GM10266 (cell line): ENCODE measurements around the gene ITGA11.
"Not testable (repeated sequence)": the region's sequence is repeated elsewhere in the genome, so short reads cannot be mapped to it uniquely, and the experiment has no call there.

Source experiments
- DNase-seq: peaks from one replicate; pipeline ENCODE4 v3.0.0; 2012; ENCODE audit errors: extremely low spot score
- TF ChIP-seq, protein P1 (sequence below): IDR thresholded peaks from 2 replicates; pipeline ENCODE4 v1.5.1; 2012; ENCODE audit warnings: mild to moderate bottlenecking, low read depth; ENCODE audit not compliant: control insufficient read depth, insufficient read depth; ENCODE audit errors: missing control alignments

Gene ITGA11

DNA sequence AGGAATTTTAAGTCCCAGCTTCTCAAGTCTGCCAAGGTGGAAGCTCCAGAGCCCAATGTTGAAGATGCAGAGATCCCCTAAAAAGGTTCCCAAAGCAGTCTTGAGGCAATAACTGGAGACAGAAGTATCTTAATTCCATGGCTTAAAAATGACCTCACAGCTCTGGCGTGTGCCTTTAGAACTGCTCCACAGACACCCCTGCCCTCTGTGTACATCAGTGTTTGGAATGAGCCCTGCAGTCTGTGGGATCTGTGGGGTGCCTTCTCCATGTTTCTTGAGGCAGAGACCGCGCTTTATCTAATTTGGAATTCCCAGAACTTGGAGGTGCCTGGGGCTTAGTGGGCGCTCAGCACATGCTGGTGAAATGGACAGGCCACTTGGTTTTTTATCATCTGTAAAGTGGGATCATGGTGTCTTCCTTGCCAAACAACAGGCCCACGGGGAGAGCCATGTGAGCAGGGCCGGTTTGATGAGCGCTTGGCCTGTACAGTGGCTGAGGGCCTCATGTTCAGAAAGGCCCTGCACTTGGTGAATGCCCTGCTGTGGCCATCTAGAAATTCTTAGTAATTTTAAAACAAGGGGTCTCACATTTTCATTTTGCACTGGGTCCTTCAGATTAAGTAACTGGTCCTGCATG is 7.1 kb downstream of the ITGA11 start:
- TF ChIP-seq, protein P1, sequence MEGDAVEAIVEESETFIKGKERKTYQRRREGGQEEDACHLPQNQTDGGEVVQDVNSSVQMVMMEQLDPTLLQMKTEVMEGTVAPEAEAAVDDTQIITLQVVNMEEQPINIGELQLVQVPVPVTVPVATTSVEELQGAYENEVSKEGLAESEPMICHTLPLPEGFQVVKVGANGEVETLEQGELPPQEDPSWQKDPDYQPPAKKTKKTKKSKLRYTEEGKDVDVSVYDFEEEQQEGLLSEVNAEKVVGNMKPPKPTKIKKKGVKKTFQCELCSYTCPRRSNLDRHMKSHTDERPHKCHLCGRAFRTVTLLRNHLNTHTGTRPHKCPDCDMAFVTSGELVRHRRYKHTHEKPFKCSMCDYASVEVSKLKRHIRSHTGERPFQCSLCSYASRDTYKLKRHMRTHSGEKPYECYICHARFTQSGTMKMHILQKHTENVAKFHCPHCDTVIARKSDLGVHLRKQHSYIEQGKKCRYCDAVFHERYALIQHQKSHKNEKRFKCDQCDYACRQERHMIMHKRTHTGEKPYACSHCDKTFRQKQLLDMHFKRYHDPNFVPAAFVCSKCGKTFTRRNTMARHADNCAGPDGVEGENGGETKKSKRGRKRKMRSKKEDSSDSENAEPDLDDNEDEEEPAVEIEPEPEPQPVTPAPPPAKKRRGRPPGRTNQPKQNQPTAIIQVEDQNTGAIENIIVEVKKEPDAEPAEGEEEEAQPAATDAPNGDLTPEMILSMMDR, result no peak
- DNase-seq, result no peak

DNA sequence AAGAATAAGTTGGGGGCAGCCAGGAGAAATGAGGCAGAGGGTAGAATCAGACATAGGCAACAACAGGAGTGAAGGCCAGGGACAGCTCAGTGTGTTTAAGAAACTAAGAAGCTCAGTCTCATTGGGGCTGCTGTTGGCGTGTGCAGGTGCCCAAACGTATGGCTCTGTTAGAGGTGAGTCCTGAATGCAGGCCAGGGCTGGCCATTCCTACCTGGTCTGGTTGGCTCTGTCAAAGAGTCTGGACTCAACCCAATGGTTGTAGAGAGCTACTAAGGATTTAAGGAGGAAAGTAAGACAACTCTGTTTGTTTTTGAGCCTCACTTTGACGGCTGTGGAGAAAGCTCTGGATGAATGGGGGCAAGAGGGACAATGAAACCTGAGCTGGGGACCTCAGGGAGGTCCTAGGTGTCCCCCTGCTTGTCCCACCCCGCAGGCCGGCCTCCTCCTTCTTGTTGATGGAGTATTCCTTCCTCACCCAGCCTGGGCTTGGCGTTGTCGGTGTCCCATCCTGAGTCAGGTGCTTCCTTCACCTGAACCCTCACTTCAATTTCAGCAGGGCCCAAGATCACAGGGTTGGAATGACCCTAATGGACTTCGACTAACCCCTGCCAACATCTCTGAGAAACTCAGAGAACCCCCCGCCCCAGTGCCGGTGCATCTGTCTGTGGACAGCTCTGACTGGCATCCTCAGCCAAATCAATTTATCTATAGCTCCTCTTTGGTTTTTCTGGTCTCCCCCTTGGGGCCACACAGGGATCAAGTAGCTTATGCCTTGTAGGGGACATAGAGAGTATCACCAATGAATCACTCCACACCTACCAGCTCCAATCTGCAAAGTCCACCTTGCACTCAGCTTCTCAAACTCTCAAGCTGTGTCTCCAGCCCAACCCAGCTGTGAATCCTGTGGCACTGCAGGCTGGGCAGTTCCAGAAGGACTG is 8.3 kb downstream of the ITGA11 start:
- TF ChIP-seq, protein P1, result no peak

DNA sequence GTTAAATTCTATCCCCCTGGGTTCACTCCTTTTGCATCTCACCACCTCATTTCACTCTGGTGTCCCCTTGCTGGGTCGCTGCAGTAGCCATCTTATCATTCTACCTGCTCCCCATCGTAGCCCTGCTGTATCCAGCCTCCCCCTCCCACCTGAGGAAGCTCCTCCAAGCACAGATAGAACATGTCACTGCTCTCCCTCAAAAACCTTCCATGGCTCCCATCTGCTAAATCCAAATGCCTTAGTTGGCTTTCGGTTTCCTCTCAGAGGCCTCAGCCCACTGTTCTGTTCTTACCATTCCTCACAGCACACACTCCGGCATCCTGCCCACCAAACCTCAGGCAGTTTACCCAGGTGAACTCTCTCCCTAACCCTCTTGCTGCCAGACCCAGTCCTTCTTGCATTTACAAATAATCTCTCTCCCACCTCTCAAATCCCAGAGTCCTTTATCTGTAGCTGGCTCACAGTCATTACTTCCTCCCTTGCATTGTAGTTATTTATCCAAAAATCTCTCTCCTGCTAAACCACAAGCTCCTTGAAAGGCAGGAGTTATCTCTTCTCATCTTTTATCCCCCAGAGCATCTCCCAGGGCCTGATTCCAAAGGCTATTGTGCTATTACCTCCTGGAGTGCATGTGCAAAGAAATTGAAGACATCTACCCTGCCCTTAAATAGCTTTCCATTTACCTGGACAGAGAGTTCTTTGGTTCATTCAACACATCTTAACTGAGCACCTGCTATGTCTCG is 9.4 kb downstream of the ITGA11 start:
- not testable (repeated sequence) for DNase-seq

More for the DNA sequence above, 8.3 kb downstream of the ITGA11 start:
- DNase-seq, result no peak

DNA sequence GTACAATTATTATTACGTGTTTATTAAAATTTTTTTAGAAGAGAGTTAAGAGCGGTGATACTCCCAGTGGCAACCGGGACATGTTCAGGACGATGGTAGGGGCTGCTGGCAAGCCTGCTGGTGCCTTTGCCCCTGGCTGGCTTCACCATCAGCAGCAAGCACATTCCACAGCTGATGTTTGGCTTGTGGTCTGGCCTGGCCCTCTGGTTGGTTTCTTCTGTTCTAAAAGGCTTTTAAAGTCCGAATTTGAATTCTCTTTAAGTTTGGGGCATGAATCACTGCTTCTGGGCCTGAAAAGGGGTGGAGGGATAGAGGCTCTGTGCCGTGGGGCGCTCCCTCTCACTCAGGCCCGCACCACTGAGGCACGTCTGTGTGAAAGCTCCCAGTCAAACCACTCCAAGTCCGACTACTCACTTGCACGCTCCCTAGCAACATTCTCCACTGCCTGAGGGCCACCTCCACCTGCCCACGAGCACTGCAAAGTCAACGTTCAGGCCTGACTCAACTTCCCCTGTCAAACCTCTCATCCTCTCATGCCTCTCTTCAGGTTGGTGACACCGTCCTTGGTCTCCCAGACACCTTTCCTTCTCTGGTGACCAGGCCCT is 10.1 kb downstream of the ITGA11 start:
- TF ChIP-seq, protein P1, result no peak
- no peak for DNase-seq

DNA sequence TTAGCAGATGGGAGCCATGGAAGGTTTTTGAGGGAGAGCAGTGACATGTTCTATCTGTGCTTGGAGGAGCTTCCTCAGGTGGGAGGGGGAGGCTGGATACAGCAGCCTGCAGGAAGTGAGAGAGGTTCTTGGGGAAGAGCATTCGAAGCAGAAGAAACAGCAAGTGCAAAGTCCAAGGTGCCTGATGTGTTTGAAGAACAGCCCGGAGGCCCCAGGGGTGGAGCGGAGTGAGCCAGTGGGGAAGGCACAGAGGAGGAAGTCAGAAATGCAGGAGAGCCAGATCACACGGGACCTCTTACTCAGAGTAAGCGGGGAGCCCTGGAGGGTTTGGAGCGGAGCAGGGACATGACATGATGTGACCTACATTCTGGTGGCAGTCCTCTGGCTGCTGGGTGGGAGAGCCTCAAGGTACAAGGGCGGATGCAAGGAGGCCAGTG is 10.8 kb downstream of the ITGA11 start:
- DNase-seq, result no peak
- TF ChIP-seq, protein P1, result no peak

DNA sequence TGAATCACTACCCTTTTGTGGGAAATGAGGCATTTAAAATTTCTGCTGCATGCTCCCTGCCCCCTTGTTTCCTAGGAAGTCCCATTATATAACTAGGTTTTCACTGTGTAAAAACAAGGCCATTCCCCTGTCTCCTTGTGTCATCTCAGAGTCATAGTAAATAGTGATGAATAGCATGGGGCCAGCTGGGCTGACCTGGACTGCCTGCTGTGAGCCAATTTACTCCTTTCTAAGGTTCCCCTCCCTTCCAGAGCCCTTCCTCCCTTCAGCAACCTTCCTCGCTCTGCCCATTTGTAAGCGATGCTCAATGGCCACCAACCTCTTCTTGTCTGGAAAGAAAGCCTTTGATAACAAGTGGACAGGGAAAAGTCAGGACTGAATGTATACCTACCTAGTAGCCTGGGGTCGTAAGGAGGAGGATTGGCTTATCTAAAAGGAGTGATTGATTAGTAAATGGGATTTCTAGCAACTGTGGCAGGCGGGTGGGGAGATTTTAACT is 11.7 kb downstream of the ITGA11 start:
- DNase-seq, result no peak
- TF ChIP-seq, protein P1, result no peak
